ENCODE measurements around the gene PADI1. TPM values are rescaled to one million over a fixed set of nuclear protein-coding genes. Genes with fewer than 3 reads are reported as not detected.

PADI1 gene
- polyA plus RNA-seq, 1 of the 3 experiments (the other 2 are of a cell fraction): 0.26 TPM

DNA sequence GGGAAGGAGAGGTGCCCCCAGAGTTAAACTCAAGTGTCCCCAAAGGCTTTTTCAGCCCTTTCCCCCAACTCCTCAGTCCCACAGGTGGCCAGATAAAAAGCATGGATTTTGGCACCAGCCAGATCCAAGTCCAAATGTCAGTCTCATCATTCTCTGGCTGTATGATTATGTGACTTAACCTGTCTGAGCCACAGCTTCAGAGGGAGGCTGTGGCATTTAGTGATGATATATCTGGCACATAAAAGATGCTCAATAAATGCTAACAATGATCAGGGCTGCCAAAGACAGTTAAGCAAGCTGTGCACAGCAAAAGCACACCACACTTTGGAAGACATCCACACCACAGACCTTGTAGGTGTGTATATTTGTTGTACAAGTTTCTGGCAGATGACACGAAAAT lies 38.3 kb downstream of the PADI1 start (continued):
- TF ChIP-seq, protein P1, sequence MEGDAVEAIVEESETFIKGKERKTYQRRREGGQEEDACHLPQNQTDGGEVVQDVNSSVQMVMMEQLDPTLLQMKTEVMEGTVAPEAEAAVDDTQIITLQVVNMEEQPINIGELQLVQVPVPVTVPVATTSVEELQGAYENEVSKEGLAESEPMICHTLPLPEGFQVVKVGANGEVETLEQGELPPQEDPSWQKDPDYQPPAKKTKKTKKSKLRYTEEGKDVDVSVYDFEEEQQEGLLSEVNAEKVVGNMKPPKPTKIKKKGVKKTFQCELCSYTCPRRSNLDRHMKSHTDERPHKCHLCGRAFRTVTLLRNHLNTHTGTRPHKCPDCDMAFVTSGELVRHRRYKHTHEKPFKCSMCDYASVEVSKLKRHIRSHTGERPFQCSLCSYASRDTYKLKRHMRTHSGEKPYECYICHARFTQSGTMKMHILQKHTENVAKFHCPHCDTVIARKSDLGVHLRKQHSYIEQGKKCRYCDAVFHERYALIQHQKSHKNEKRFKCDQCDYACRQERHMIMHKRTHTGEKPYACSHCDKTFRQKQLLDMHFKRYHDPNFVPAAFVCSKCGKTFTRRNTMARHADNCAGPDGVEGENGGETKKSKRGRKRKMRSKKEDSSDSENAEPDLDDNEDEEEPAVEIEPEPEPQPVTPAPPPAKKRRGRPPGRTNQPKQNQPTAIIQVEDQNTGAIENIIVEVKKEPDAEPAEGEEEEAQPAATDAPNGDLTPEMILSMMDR (IDR thresholded peaks at IDR 0.05): no peak
- TF ChIP-seq MXI1 (IDR thresholded peaks at IDR 0.05; ENCODE audit: low read depth, low read length) (no peak), MAX (IDR thresholded peaks at IDR 0.05; ENCODE audit: low read depth) (no peak), GATA2 (CRISPR knock-in tag; IDR thresholded peaks at IDR 0.05) (no peak), YY1 (IDR thresholded peaks at IDR 0.05; ENCODE audit: low read depth) (no peak), MEF2A (IDR thresholded peaks at IDR 0.05; ENCODE audit: borderline replicate concordance, low read depth) (no peak), FOXM1 (IDR thresholded peaks at IDR 0.05; ENCODE audit: low read depth) (no peak), SMC3 (IDR thresholded peaks at IDR 0.05; ENCODE audit: low read depth, low read length) (no peak), PBX3 (IDR thresholded peaks at IDR 0.05) (no peak), FOSL2 (IDR thresholded peaks at IDR 0.05; ENCODE audit: borderline replicate concordance, low read depth) (no peak), ELF1 (IDR thresholded peaks at IDR 0.05) (no peak)
- TF ChIP-seq, protein P2, sequence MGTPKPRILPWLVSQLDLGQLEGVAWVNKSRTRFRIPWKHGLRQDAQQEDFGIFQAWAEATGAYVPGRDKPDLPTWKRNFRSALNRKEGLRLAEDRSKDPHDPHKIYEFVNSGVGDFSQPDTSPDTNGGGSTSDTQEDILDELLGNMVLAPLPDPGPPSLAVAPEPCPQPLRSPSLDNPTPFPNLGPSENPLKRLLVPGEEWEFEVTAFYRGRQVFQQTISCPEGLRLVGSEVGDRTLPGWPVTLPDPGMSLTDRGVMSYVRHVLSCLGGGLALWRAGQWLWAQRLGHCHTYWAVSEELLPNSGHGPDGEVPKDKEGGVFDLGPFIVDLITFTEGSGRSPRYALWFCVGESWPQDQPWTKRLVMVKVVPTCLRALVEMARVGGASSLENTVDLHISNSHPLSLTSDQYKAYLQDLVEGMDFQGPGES (IDR thresholded peaks at IDR 0.05; ENCODE audit: low read depth, low read length): no peak
- TF ChIP-seq, protein P3, sequence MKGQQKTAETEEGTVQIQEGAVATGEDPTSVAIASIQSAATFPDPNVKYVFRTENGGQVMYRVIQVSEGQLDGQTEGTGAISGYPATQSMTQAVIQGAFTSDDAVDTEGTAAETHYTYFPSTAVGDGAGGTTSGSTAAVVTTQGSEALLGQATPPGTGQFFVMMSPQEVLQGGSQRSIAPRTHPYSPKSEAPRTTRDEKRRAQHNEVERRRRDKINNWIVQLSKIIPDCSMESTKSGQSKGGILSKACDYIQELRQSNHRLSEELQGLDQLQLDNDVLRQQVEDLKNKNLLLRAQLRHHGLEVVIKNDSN (IDR thresholded peaks at IDR 0.05; ENCODE audit: borderline replicate concordance, low read depth): no peak

- no peak overlapping the region for H3K4me3 ChIP-seq (ENCODE audit: low read depth in 2 of 2, low read length in 1 of 2)
- H3K27ac ChIP-seq (ENCODE audit: low read depth in 2 of 2, low read length in 1 of 2): no peak overlapping the region
- H3F3A ChIP-seq (replicated peaks; ENCODE audit: insufficient read depth): no peaks in the 10 kb centered on the region
- no peak overlapping the region for H3K9ac ChIP-seq
- no peaks in the 10 kb centered on the region for H3K79me2 ChIP-seq (ENCODE audit: insufficient read depth)
- H3K4me1 ChIP-seq (ENCODE audit: control insufficient read depth in 1 of 2, insufficient read depth in 2 of 2, low read depth in 1 of 2, low read length in 1 of 2): peaks cover 0 to 7% of the 10 kb centered on the region in 2 experiments; a peak in 1 of 4 replicates
- no peak overlapping the region for H2AFZ ChIP-seq (ENCODE audit: low read depth)
- no peaks in the 10 kb centered on the region for H4K20me1 ChIP-seq (ENCODE audit: insufficient read depth)
- WGBS (ENCODE audit: low lambda C conversion rate): 85% methylated on average over 10 of the region's 14 CpGs
- CTCF ChIA-PET: interaction anchor here (0.9 to 16.6 kb wide), 9 partner anchors 8 to 161 kb away, joined by 3 to 462 read pairs (median 5); partner anchors contain the start of gene PADI2
- POLR2A ChIA-PET: no interaction called here
- no peaks in the 10 kb centered on the region for H3K36me3 ChIP-seq (replicated peaks in 1 of 2; ENCODE audit: control insufficient read depth in 1 of 2, insufficient read depth in 2 of 2, low read length in 1 of 2)
- H3K9me3 ChIP-seq: no peaks in the 10 kb centered on the region
- H3K9me2 ChIP-seq: no peaks in the 10 kb centered on the region
- H3K27me3 ChIP-seq (ENCODE audit: insufficient read depth): no peaks in the 10 kb centered on the region
- no peak overlapping the region for H3K4me2 ChIP-seq
- DNase-seq: peak; percentile 60
- TF ChIP-seq FOXJ3 (CRISPR knock-in tag; IDR thresholded peaks at IDR 0.05): no peak
- TF ChIP-seq YY1 (IDR thresholded peaks at IDR 0.05; ENCODE audit: low read depth): no peak
- TF ChIP-seq MAX (IDR thresholded peaks at IDR 0.05; ENCODE audit: low read depth): no peak
- no peak for TF ChIP-seq RAD21 (IDR thresholded peaks at IDR 0.05; ENCODE audit: low read length)
- TF ChIP-seq ZBTB33 (IDR thresholded peaks at IDR 0.05; ENCODE audit: borderline replicate concordance, low read depth): no peak
- no peak for TF ChIP-seq GATA2 (CRISPR knock-in tag; IDR thresholded peaks at IDR 0.05)
- no peak for TF ChIP-seq REST (IDR thresholded peaks at IDR 0.05; ENCODE audit: low read depth, low read length)
- no peak for TF ChIP-seq FOXM1 (IDR thresholded peaks at IDR 0.05; ENCODE audit: low read depth)
- TF ChIP-seq SMC3 (IDR thresholded peaks at IDR 0.05; ENCODE audit: low read depth, low read length): no peak
Observed at GRCh38 chr1:17244821-17245740, 40.2 kb downstream of the PADI1 start.

Measured in SK-N-SH (cell line).